Trophoblast cell (in vitro differentiated cells and primary cell): ENCODE data around the gene PCK2.

ENCODE experiments used
- DNase-seq, 2 donors: peaks; one replicate each; pipeline ENCODE4 v3.0.0-alpha.2; 2016
- H2AFZ ChIP-seq: 2 replicates; pipeline ENCODE4 v1.6.1; 2013; ENCODE audit warnings: low read length, moderate library complexity, mild to moderate bottlenecking; ENCODE audit not compliant: insufficient read depth, poor library complexity
- H2AK5ac ChIP-seq: 2 replicates; pipeline ENCODE4 v1.6.1; 2013; ENCODE audit warnings: mild to moderate bottlenecking, low read length
- H2BK120ac ChIP-seq: 2 replicates; pipeline ENCODE4 v1.6.1; 2013; ENCODE audit warnings: low read length, mild to moderate bottlenecking, moderate library complexity; ENCODE audit not compliant: insufficient read depth, poor library complexity
- H2BK12ac ChIP-seq: 2 replicates; pipeline ENCODE4 v1.6.1; 2013; ENCODE audit warnings: mild to moderate bottlenecking, low read length, moderate library complexity
- H2BK5ac ChIP-seq: 2 replicates; pipeline ENCODE4 v1.6.1; 2013; ENCODE audit warnings: low read length, low read depth, moderate library complexity, mild to moderate bottlenecking; ENCODE audit not compliant: poor library complexity
- H3K14ac ChIP-seq: 2 replicates; pipeline ENCODE4 v1.6.1; 2013; ENCODE audit warnings: mild to moderate bottlenecking, low read length
- H3K18ac ChIP-seq: 2 replicates; pipeline ENCODE4 v1.6.1; 2013; ENCODE audit warnings: mild to moderate bottlenecking, low read length
- H3K23ac ChIP-seq: 2 replicates; pipeline ENCODE4 v1.6.1; 2013; ENCODE audit warnings: low read length
- H3K27ac ChIP-seq: 2 replicates; pipeline ENCODE4 v1.5.1; 2013; ENCODE audit warnings: low read depth, mild to moderate bottlenecking, inconsistent platforms, low read length, moderate library complexity
- H3K27me3 ChIP-seq: 2 replicates; pipeline ENCODE4 v1.6.1; 2013; ENCODE audit warnings: inconsistent platforms, mild to moderate bottlenecking, low read length, moderate library complexity; ENCODE audit not compliant: insufficient read depth
- H3K36me3 ChIP-seq, 2 experiments: 1 replicate in 1 of 2; 2 replicates in 1 of 2; pipeline ENCODE4 v1.6.1; 2013; ENCODE audit warnings: low read length in 2 of 2, mild to moderate bottlenecking in 2 of 2, moderate library complexity in 1 of 2; ENCODE audit not compliant: insufficient read depth in 2 of 2, control insufficient read depth in 1 of 2
- H3K4ac ChIP-seq: 2 replicates; pipeline ENCODE4 v1.6.1; 2013; ENCODE audit warnings: low read depth, mild to moderate bottlenecking, low read length, moderate library complexity
- H3K4me1 ChIP-seq, 2 experiments: 1 replicate in 1 of 2; 2 replicates in 1 of 2; pipeline ENCODE4 v1.6.1; 2013; ENCODE audit warnings: low read length in 2 of 2, mild to moderate bottlenecking in 2 of 2, moderate library complexity in 1 of 2; ENCODE audit not compliant: insufficient read depth in 2 of 2, control insufficient read depth in 1 of 2
- H3K4me2 ChIP-seq: 2 replicates; pipeline ENCODE4 v1.6.1; 2013; ENCODE audit warnings: inconsistent platforms, mild to moderate bottlenecking, low read length, moderate library complexity
- H3K4me3 ChIP-seq: 2 replicates; pipeline ENCODE4 v1.5.1; 2013; ENCODE audit warnings: mild to moderate bottlenecking, low read depth, low read length, inconsistent platforms
- H3K79me1 ChIP-seq: one replicate; pipeline ENCODE4 v1.6.1; 2013; ENCODE audit warnings: low read length
- H3K79me2 ChIP-seq: 2 replicates; pipeline ENCODE4 v1.6.1; 2013; ENCODE audit warnings: low read length, mild to moderate bottlenecking; ENCODE audit not compliant: control insufficient read depth, insufficient read depth, poor library complexity
- H3K9ac ChIP-seq: 2 replicates; pipeline ENCODE4 v1.6.1; 2013; ENCODE audit warnings: mild to moderate bottlenecking, low read length
- H3K9me3 ChIP-seq: 2 replicates; pipeline ENCODE4 v1.6.1; 2013; ENCODE audit warnings: low read depth, mild to moderate bottlenecking, control low read depth, inconsistent platforms, low read length; ENCODE audit not compliant: insufficient read depth
- H4K12ac ChIP-seq: 2 replicates; pipeline ENCODE4 v1.6.1; 2013; ENCODE audit warnings: low read depth, mild to moderate bottlenecking, low read length, moderate library complexity
- H4K8ac ChIP-seq: 2 replicates; pipeline ENCODE4 v1.6.1; 2013; ENCODE audit warnings: low read depth, mild to moderate bottlenecking, low read length, moderate library complexity
- H4K91ac ChIP-seq: one replicate; pipeline ENCODE4 v1.6.1; 2013; ENCODE audit warnings: low read depth, mild to moderate bottlenecking, low read length, moderate library complexity
- WGBS: extraction: QIAGEN DNeasy Blood & Tissue Kit; methylation state at CpG from one replicate; pipeline ENCODE4 v1.1.7; 2013; ENCODE audit warnings: missing lambda C conversion rate; ENCODE audit not compliant: insufficient read length, insufficient coverage; ENCODE audit errors: extremely low coverage; 5-methylcytosine and 5-hydroxymethylcytosine counted together

PCK2 gene

DNA sequence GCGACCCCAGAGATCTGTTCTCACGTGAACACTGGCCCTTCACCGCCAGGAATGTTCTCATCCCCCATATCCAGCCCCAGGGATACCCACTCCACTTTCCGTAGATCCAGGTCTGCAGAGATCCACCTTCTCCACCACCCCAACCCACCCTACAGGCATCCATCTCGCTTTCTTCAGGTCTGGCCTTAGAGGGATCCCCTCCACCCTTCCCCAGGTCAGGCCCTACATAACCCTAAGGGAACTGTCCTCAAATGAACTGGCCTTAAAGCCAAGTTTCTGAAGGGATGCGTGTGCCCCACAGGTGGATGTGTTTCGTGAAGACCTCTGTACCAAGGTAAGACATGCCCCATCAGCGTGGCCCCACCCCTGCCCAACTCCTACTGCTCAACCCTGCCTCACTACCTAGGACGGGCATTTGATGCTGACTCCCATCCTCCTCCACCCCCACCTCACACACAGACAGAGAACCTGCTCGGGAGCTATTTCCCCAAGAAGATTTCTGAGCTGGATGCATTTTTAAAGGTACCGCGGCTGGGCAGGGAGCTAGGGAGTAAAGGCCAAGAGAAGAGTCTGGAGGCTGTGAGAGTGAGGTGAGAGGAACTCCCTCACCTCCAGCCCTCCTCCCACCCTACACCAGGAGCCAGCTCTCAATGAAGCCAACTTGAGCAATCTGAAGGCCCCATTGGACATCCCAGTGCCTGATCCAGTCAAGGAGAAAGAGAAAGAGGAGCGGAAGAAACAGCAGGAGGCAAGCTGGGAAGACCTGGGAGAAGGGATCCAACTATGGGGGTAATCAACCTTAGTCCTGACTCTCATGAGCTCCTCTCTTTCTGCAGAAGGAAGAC, 42.8 kb downstream of the PCK2 start:
- no peak overlapping the region for H4K12ac ChIP-seq
- H3K79me1 ChIP-seq: peaks cover 13% of the 10 kb centered on the region
- H4K91ac ChIP-seq: peak overlapping the region; percentile 67
- H3K36me3 ChIP-seq: peaks cover 19% of the 10 kb centered on the region in 2 experiments
- no peak for DNase-seq
- H2AFZ ChIP-seq: no peak overlapping the region
- H3K4me3 ChIP-seq: no peak overlapping the region
- H2BK5ac ChIP-seq: no peak overlapping the region
- H3K4me2 ChIP-seq: peak overlapping the region; percentile 78
- H3K14ac ChIP-seq: peak overlapping the region; percentile 46
- peaks cover 6 to 10% of the 10 kb centered on the region in 2 experiments for H3K4me1 ChIP-seq
- peaks cover 1% of the 10 kb centered on the region for H3K9me3 ChIP-seq
- H3K4ac ChIP-seq: no peak overlapping the region
- H3K9ac ChIP-seq: no peak overlapping the region
- no peak overlapping the region for H3K23ac ChIP-seq
- H3K27me3 ChIP-seq: no peaks in the 10 kb centered on the region
- no peak overlapping the region for H4K8ac ChIP-seq
- H3K18ac ChIP-seq: peak overlapping the region; percentile 54
- no peak overlapping the region for H2BK120ac ChIP-seq
- peak overlapping the region; percentile 20 for H2AK5ac ChIP-seq
- no peak overlapping the region for H3K27ac ChIP-seq
- H2BK12ac ChIP-seq: no peak overlapping the region
- peaks cover 8% of the 10 kb centered on the region for H3K79me2 ChIP-seq
- WGBS: no CpG with 5 or more reads among the region's 13 CpGs

DNA sequence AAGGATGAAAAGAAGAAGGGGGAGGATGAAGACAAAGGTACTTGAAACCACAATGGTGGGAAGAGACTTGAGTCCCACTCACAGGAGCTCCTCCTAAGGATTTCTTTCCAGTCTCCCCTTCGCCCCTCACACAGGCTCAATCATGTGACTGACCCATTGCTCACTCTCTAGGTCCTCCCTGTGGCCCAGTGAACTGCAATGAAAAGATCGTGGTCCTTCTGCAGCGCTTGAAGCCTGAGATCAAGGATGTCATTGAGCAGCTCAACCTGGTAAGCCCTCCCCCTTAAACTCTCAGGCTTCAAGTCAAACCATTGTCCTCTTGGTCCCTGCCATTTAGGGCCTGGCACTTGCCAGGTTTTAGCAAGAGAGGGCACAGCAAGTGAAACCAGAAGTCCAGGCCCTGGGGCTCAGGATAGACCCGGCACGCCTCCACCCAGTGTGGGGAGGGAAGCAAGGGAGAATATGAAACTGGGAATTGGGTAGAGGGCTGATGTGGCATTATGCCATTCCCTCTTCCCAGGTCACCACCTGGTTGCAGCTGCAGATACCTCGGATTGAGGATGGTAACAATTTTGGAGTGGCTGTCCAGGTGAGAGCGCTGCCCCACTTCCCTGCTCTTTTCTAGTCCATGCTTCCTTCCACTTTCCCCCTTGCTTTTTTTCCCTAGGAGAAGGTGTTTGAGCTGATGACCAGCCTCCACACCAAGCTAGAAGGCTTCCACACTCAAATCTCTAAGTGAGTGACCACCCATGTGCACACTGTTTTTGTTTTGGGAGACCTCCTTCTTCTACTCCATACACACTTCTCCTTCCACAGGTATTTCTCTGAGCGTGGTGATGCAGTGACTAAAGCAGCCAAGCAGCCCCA, 43.7 kb downstream of the PCK2 start:
- no peak overlapping the region for H2BK12ac ChIP-seq
- H2BK120ac ChIP-seq: no peak overlapping the region
- H3K4me3 ChIP-seq: no peak overlapping the region
- no peak overlapping the region for H3K9ac ChIP-seq
- H3K27me3 ChIP-seq: no peaks in the 10 kb centered on the region
- H3K79me2 ChIP-seq: peaks cover 8% of the 10 kb centered on the region
- no peak overlapping the region for H3K4me2 ChIP-seq
- H3K79me1 ChIP-seq: peaks cover 13% of the 10 kb centered on the region
- H3K4ac ChIP-seq: no peak overlapping the region
- peaks cover 19% of the 10 kb centered on the region in 2 experiments for H3K36me3 ChIP-seq
- no CpG with 5 or more reads among the region's 8 CpGs for WGBS
- H3K23ac ChIP-seq: no peak overlapping the region
- H3K4me1 ChIP-seq: peaks cover 6 to 10% of the 10 kb centered on the region in 2 experiments
- H3K14ac ChIP-seq: no peak overlapping the region
- no peak overlapping the region for H2AFZ ChIP-seq
- H3K9me3 ChIP-seq: peaks cover 1% of the 10 kb centered on the region
- H3K18ac ChIP-seq: no peak overlapping the region
- no peak overlapping the region for H4K12ac ChIP-seq
- H2AK5ac ChIP-seq: no peak overlapping the region
- DNase-seq: no peak
- no peak overlapping the region for H4K91ac ChIP-seq
- no peak overlapping the region for H4K8ac ChIP-seq
- H3K27ac ChIP-seq: no peak overlapping the region
- no peak overlapping the region for H2BK5ac ChIP-seq

DNA sequence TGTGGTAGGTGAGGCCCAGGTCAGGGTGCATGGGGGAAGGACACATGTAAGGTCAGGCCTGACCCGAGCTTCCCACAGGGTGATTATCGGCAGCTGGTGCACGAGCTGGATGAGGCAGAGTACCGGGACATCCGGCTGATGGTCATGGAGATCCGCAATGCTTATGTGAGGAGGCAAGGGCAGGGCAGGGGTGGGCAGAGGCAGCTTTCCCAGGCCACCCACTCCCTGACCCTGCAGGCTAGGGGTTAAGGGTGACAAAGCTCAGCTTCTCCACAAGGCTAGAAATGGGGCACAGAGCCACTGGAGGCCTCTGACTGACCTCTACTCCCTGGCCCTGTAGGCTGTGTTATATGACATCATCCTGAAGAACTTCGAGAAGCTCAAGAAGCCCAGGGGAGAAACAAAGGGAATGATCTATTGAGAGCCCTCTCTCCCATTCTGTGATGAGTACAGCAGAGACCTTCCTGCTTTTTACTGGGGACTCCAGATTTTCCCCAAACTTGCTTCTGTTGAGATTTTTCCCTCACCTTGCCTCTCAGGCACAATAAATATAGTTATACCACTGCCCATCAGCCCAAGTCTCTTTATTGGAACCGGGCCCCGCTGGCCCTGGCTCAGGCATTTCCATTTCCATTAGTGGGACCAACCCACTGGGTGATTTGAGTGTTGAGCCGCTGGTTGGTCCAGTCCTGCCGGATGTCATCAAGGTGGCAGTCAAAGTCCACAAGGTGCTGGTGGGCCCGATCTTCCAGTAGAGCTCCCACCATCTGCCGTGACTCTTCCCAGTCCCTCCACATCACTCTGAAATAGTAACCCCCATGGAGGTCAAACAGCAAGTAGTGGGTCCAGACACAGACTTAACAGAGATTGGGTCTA, 44.5 kb downstream of the PCK2 start:
- no peaks in the 10 kb centered on the region for H3K27me3 ChIP-seq

More for the DNA sequence above, 44.5 kb downstream of the PCK2 start:
- H3K4me1 ChIP-seq: peaks cover 6 to 10% of the 10 kb centered on the region in 2 experiments
- H3K23ac ChIP-seq: no peak overlapping the region
- no peak overlapping the region for H2AFZ ChIP-seq
- H3K4ac ChIP-seq: no peak overlapping the region
- H3K79me1 ChIP-seq: peaks cover 13% of the 10 kb centered on the region
- H3K9ac ChIP-seq: no peak overlapping the region
- H2AK5ac ChIP-seq: no peak overlapping the region
- no CpG with 5 or more reads among the region's 13 CpGs for whole genome bisulfite sequencing
- no peak overlapping the region for H3K4me3 ChIP-seq
- H3K36me3 ChIP-seq: peaks cover 19% of the 10 kb centered on the region in 2 experiments
- H4K12ac ChIP-seq: no peak overlapping the region
- H3K14ac ChIP-seq: no peak overlapping the region
- H3K27ac ChIP-seq: no peak overlapping the region
- no peak overlapping the region for H3K18ac ChIP-seq
- peaks cover 1% of the 10 kb centered on the region for H3K9me3 ChIP-seq
- no peak overlapping the region for H2BK12ac ChIP-seq
- H2BK5ac ChIP-seq: no peak overlapping the region
- no peak for DNase-seq
- H4K91ac ChIP-seq: no peak overlapping the region
- H3K79me2 ChIP-seq: peaks cover 8% of the 10 kb centered on the region
- no peak overlapping the region for H4K8ac ChIP-seq
- H3K4me2 ChIP-seq: no peak overlapping the region
- no peak overlapping the region for H2BK120ac ChIP-seq
